Keratinocyte (primary cell): Measurements from ENCODE around the gene MAP3K9. TPM values are rescaled to one million over a fixed set of nuclear protein-coding genes. Genes with fewer than 3 reads are reported as not detected.

Source experiments
- DNase-seq: peaks from one replicate; pipeline ENCODE4 v3.0.0-alpha.2; 2011; ENCODE audit warnings: low read depth, missing footprints, low spot score
- FAIRE-seq: peaks from 2 replicates; lab custom pipeline; 2011; peaks lifted over from hg19 to GRCh38; lab: Jason Lieb, UNC
- H2AFZ ChIP-seq: 2 replicates; pipeline ENCODE4 v1.6.0; 2012; ENCODE audit warnings: low read length, control low read depth, inconsistent platforms; ENCODE audit not compliant: control insufficient read depth
- H3K27ac ChIP-seq: 2 replicates; pipeline ENCODE4 v1.5.1; 2011; ENCODE audit warnings: low read length; ENCODE audit not compliant: control insufficient read depth, insufficient read depth
- H3K27me3 ChIP-seq: 3 replicates; pipeline ENCODE4 v1.6.0; 2011; ENCODE audit warnings: low read length; ENCODE audit not compliant: control insufficient read depth, insufficient read depth; ENCODE audit errors: extremely low read depth
- H3K36me3 ChIP-seq, 2 experiments: 2 replicates in 1 of 2; 3 replicates in 1 of 2; pipeline ENCODE4 v1.5.1; 2011; ENCODE audit warnings: low read length in 2 of 2, mild to moderate bottlenecking in 1 of 2; ENCODE audit not compliant: control insufficient read depth in 2 of 2, insufficient read depth in 2 of 2; ENCODE audit errors: extremely low read depth in 1 of 2
- H3K4me1 ChIP-seq: 3 replicates; pipeline ENCODE4 v1.5.1; 2011; ENCODE audit warnings: low read length; ENCODE audit not compliant: control insufficient read depth, insufficient read depth; ENCODE audit errors: extremely low read depth
- H3K4me2 ChIP-seq: 3 replicates; pipeline ENCODE4 v1.6.0; 2011; ENCODE audit warnings: low read depth, low read length; ENCODE audit not compliant: control insufficient read depth, insufficient read depth; ENCODE audit errors: extremely low read depth
- H3K4me3 ChIP-seq, 3 experiments: fragments of 200-600 bp in 1 of 3; sonication (generic) in 1 of 3; 2 replicates in 2 of 3; 3 replicates in 1 of 3; pipeline ENCODE4 v1.5.1; 2011 to 2016; ENCODE audit warnings: low read length in 3 of 3, mild to moderate bottlenecking in 3 of 3, control low read depth in 2 of 3, inconsistent platforms in 1 of 3, low read depth in 1 of 3, mixed read lengths in 1 of 3, mixed run types in 1 of 3, moderate library complexity in 1 of 3; ENCODE audit not compliant: control insufficient read depth in 2 of 3, insufficient read depth in 2 of 3; ENCODE audit errors: extremely low read depth in 1 of 3
- H3K79me2 ChIP-seq: 2 replicates; pipeline ENCODE4 v1.6.0; 2012; ENCODE audit warnings: low read length; ENCODE audit not compliant: control insufficient read depth, insufficient read depth
- H3K9ac ChIP-seq: 3 replicates; pipeline ENCODE4 v1.6.0; 2011; ENCODE audit warnings: low read length; ENCODE audit not compliant: control insufficient read depth, insufficient read depth; ENCODE audit errors: extremely low read depth
- H3K9me1 ChIP-seq: 3 replicates; pipeline ENCODE4 v1.6.0; 2011; ENCODE audit warnings: low read length; ENCODE audit not compliant: control insufficient read depth, insufficient read depth; ENCODE audit errors: extremely low read depth
- H3K9me3 ChIP-seq: 2 replicates; pipeline ENCODE4 v1.5.1; 2012; ENCODE audit warnings: low read depth, low read length; ENCODE audit not compliant: control insufficient read depth
- H4K20me1 ChIP-seq: 3 replicates; pipeline ENCODE4 v1.6.0; 2011; ENCODE audit warnings: low read length; ENCODE audit not compliant: control insufficient read depth, insufficient read depth; ENCODE audit errors: extremely low read depth
- EZH2 ChIP-seq: IDR thresholded peaks from one replicate; pipeline ENCODE4 v1.6.1; 2012; ENCODE audit warnings: inconsistent platforms, mild to moderate bottlenecking, low read length, moderate library complexity
- dilution Hi-C: fragments of 300-500 bp; cut with MboI; formaldehyde crosslinking; loops from one replicate; pipeline ENCODE4 v1.7.0; 2020; ENCODE audit warnings: low sequenced_read_pairs; ENCODE audit not compliant: extremely low pct_ligation_motif_present
- polyA plus RNA-seq, 5 experiments: library from polyadenylated mRNA; depleted of rRNA in 3 of 5; stranded (reverse) in 3 of 5; stranded (forward) in 1 of 5; unstranded in 1 of 5; fragments of >200 nt; gene quantifications; 1 replicate in 1 of 5; 2 replicates in 3 of 5; 3 replicates in 1 of 5; pipeline versions ENCODE4 v1.2.1 to v1.2.3, GENCODE V29; 2011 to 2012; ENCODE audit warnings: missing spikeins in 2 of 5, low read depth in 1 of 5, low replicate concordance in 1 of 5
- TF ChIP-seq, protein P1 (sequence below), 3 experiments: IDR thresholded peaks in 1 of 3; conservative IDR thresholded peaks in 1 of 3; optimal IDR thresholded peaks in 1 of 3; 2 replicates in 2 of 3; 3 replicates in 1 of 3; pipeline versions ENCODE3 to v1.5.1; 2011; ENCODE audit warnings: low read length in 3 of 3, mild to moderate bottlenecking in 3 of 3, moderate library complexity in 2 of 3, control low read depth in 1 of 3, inconsistent platforms in 1 of 3; ENCODE audit not compliant: insufficient read depth in 2 of 3; ENCODE audit errors: extremely low read depth in 1 of 3

MAP3K9 gene
- polyA plus RNA-seq, 1 donor (not counting 4 experiments of a cell fraction or from before 2014, with no cell fraction given) = 7.2 TPM

DNA sequence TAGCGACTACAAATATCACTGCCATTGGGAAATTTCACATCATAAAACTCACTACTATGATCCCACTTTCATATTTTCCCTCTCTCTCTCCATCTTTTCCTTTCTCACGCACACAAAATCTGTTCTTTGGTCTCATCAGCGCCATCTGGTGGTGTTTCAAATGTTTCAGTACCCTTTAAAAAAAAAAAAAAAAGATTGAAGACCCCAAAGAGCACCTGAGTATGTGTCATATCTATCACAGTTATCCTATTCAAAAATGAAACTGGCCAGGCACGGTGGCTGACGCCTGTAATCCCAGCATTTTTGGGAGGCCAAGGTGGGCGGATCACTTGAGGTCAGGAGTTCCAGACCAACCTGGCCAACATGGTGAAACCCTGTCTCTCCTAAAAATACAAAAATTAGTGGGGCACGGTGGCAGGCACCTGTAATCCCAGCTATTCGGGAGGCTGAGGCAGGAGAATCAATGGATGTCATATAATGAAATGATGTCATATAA, 95.2 kb downstream of the MAP3K9 start:
- peaks cover 37% of the 10 kb centered on the region for H3K4me1 ChIP-seq
- H3K27ac ChIP-seq = no peak overlapping the region
- H3K9ac ChIP-seq = no peak overlapping the region
- no peaks in the 10 kb centered on the region for H3K36me3 ChIP-seq
- TF ChIP-seq, protein P1, sequence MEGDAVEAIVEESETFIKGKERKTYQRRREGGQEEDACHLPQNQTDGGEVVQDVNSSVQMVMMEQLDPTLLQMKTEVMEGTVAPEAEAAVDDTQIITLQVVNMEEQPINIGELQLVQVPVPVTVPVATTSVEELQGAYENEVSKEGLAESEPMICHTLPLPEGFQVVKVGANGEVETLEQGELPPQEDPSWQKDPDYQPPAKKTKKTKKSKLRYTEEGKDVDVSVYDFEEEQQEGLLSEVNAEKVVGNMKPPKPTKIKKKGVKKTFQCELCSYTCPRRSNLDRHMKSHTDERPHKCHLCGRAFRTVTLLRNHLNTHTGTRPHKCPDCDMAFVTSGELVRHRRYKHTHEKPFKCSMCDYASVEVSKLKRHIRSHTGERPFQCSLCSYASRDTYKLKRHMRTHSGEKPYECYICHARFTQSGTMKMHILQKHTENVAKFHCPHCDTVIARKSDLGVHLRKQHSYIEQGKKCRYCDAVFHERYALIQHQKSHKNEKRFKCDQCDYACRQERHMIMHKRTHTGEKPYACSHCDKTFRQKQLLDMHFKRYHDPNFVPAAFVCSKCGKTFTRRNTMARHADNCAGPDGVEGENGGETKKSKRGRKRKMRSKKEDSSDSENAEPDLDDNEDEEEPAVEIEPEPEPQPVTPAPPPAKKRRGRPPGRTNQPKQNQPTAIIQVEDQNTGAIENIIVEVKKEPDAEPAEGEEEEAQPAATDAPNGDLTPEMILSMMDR (optimal IDR thresholded peaks at IDR 0.05 in 1 of 3, IDR thresholded peaks at IDR 0.05 in 1 of 3, conservative IDR thresholded peaks at IDR 0.05 in 1 of 3; ENCODE audit: extremely low read depth in 1 of 3, insufficient read depth in 2 of 3, low read length in 3 of 3) = peak in 2 of 3 experiments; percentile 41 to 55
- TF ChIP-seq EZH2 = no peak
- no peaks in the 10 kb centered on the region for H4K20me1 ChIP-seq
- no peak for DNase-seq
- no peaks in the 10 kb centered on the region for H3K79me2 ChIP-seq
- no peak overlapping the region for H2AFZ ChIP-seq
- H3K9me1 ChIP-seq = no peaks in the 10 kb centered on the region
- H3K27me3 ChIP-seq = no peaks in the 10 kb centered on the region
- no peak overlapping the region for H3K4me2 ChIP-seq
- dilution Hi-C loops = no loop called here
- H3K4me3 ChIP-seq = no peak overlapping the region
- no peaks in the 10 kb centered on the region for H3K9me3 ChIP-seq
- no peak for FAIRE-seq

DNA sequence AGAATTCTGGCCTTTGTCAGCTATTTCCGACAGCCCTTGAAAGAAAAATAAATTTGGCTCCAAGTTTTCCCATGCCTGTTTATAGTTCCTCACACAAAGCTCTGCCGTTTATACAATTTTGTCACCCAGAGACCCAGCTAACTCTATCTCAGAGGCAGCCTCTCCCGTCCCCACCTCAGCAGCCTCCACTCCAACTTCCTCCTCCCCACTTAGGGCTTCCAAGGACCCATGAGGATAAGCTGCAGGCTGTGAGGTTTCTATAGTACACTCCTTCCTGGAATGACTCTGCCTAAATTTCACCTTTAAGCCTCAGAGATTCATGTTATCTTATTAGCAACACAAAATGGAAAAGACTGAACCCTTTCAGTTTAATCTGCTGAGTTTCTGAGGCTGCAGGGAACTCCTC, 95.8 kb downstream of the MAP3K9 start:
- H3K4me1 ChIP-seq = peaks cover 32% of the 10 kb centered on the region
- no peaks in the 10 kb centered on the region for H4K20me1 ChIP-seq
- no peak overlapping the region for H3K9ac ChIP-seq
- no peak for TF ChIP-seq EZH2
- TF ChIP-seq, protein P1 (optimal IDR thresholded peaks at IDR 0.05 in 1 of 3, IDR thresholded peaks at IDR 0.05 in 1 of 3, conservative IDR thresholded peaks at IDR 0.05 in 1 of 3; ENCODE audit: extremely low read depth in 1 of 3, insufficient read depth in 2 of 3, low read length in 3 of 3) = no peak
- no peaks in the 10 kb centered on the region for H3K9me3 ChIP-seq
- H3K4me3 ChIP-seq = no peak overlapping the region
- FAIRE-seq = no peak
- H3K27ac ChIP-seq = no peak overlapping the region
- no peak overlapping the region for H3K4me2 ChIP-seq
- H3K36me3 ChIP-seq = no peaks in the 10 kb centered on the region
- no peaks in the 10 kb centered on the region for H3K27me3 ChIP-seq
- H3K9me1 ChIP-seq = no peaks in the 10 kb centered on the region
- dilution Hi-C loops = no loop called here
- H2AFZ ChIP-seq = peak overlapping the region; percentile 44
- no peak for DNase-seq
- H3K79me2 ChIP-seq = no peaks in the 10 kb centered on the region
